ENCODE data around the gene BLOC1S4.

BLOC1S4 gene

DNA sequence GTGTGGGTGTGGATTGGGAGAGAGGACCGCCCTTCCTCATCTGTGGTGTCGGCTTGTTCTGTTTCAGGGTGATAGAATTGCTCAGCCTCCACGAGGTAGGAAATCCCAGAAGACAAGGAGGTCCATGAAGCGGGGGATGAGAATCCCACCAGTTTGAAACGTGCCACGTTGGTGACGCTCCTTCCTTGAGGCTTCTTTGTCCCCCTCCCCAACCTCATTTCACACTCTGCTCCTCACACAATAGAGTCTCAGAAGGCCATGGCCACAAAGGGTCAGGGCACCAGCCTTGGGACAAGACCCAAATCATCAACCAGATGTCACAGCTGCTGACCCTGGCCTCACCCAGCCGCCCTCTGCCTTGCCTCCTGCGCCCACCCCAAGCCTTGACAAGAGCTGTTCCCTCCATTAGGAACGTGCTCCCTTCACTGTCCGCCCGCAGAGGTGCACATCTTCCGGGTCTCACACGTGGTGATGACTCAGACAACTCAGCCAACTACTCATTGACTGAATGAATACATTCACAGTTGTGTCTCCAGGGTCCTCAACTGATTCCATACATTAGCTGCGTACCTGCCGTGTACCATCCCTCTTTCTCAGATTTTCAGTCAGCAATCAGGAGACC is 18.3 kb downstream of the BLOC1S4 start:
- Mint-ChIP-seq H3K27ac (no peak overlapping the region), H3K9me3 (no peaks in the 10 kb centered on the region), H3K4me3 (no peak overlapping the region), H3K36me3 (ENCODE audit: low read depth) (no peaks in the 10 kb centered on the region), H3K4me1 (no peaks in the 10 kb centered on the region), H3K27me3 (ENCODE audit: low read depth) (peaks cover 15% of the 10 kb centered on the region)
- TF ChIP-seq, protein P1, sequence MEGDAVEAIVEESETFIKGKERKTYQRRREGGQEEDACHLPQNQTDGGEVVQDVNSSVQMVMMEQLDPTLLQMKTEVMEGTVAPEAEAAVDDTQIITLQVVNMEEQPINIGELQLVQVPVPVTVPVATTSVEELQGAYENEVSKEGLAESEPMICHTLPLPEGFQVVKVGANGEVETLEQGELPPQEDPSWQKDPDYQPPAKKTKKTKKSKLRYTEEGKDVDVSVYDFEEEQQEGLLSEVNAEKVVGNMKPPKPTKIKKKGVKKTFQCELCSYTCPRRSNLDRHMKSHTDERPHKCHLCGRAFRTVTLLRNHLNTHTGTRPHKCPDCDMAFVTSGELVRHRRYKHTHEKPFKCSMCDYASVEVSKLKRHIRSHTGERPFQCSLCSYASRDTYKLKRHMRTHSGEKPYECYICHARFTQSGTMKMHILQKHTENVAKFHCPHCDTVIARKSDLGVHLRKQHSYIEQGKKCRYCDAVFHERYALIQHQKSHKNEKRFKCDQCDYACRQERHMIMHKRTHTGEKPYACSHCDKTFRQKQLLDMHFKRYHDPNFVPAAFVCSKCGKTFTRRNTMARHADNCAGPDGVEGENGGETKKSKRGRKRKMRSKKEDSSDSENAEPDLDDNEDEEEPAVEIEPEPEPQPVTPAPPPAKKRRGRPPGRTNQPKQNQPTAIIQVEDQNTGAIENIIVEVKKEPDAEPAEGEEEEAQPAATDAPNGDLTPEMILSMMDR (IDR thresholded peaks at IDR 0.05; ENCODE audit: unreplicated experiment in 3 of 3) = no peak

DNA sequence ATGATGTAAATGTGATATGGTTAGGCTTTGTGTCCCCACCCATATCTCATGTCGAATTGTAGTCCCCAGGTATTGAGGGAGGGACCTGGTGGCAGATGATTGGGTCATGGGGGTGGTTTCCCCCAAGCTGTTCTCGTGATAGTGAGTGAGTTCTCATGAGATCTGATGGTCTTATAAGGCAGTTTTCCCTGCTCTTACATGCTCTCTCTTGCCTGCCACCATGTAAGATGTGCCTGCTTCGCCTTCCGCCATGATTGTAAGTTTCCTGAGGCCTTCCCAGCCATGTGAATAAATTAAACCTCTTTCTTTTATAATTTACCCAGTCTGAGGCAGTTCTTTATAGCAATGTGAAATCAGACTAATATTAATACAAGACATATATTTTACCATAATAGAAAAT is 23.9 kb downstream of the BLOC1S4 start:
- Mint-ChIP-seq H3K4me3 (no peak overlapping the region), H3K9me3 (peaks cover 6% of the 10 kb centered on the region), H3K27me3 (ENCODE audit: low read depth) (peaks cover 9% of the 10 kb centered on the region), H3K27ac (no peak overlapping the region), H3K4me1 (no peaks in the 10 kb centered on the region), H3K36me3 (ENCODE audit: low read depth) (no peaks in the 10 kb centered on the region)
- TF ChIP-seq, protein P1 (IDR thresholded peaks at IDR 0.05; ENCODE audit: unreplicated experiment in 3 of 3) = no peak

DNA sequence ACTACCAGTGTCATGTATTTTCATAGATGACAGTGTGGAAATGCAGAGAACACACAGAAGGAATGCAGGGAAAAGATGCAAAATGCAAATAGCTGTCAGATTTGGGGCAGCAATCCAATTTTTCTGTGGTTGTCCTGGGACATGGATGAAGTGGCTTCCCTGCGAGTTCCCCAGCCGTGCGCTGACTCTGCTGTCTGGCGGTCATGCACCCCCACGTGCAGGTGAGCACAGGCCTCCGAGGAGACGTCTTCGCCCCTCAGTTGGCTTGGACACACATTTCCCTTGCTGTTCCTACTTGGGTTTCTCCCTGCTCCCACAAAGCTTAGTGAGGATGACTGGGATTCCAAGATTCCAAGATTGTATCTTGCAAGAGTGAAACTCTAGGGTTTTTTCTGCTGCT is 24.4 kb downstream of the BLOC1S4 start:
- no peaks in the 10 kb centered on the region for H3K4me1 Mint-ChIP-seq
- no peaks in the 10 kb centered on the region for H3K36me3 Mint-ChIP-seq (ENCODE audit: low read depth)
- TF ChIP-seq, protein P1 (IDR thresholded peaks at IDR 0.05; ENCODE audit: unreplicated experiment in 3 of 3) = no peak
- H3K27ac Mint-ChIP-seq = no peak overlapping the region
- no peak overlapping the region for H3K4me3 Mint-ChIP-seq
- peaks cover 6% of the 10 kb centered on the region for H3K9me3 Mint-ChIP-seq
- H3K27me3 Mint-ChIP-seq (ENCODE audit: low read depth) = peaks cover 9% of the 10 kb centered on the region

DNA sequence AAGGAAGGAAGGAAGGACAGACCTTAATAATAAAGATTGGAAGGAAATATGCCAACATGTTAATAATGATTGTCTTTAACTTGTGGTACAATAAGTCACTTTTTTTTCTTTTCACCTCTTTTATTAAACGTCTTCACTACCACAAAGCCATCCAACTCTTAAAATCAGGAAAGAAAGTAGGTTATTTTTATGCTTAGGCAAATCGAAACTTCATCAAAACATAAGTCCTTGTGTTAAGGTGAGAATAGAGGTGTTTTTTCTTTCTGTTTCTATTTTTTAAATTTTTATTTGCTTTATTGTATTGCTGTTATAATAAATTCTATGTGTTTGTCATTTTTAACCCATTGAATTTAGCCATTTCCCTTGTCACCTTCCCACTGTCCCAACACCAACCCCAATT is 26.5 kb downstream of the BLOC1S4 start:
- H3K4me3 Mint-ChIP-seq = no peak overlapping the region
- no peak overlapping the region for H3K27ac Mint-ChIP-seq
- peaks cover 9% of the 10 kb centered on the region for H3K4me1 Mint-ChIP-seq
- H3K36me3 Mint-ChIP-seq (ENCODE audit: low read depth) = no peaks in the 10 kb centered on the region
- peaks cover 6% of the 10 kb centered on the region for H3K9me3 Mint-ChIP-seq
- H3K27me3 Mint-ChIP-seq (ENCODE audit: low read depth) = peaks cover 13% of the 10 kb centered on the region
- TF ChIP-seq, protein P1 (IDR thresholded peaks at IDR 0.05; ENCODE audit: unreplicated experiment in 3 of 3) = no peak

DNA sequence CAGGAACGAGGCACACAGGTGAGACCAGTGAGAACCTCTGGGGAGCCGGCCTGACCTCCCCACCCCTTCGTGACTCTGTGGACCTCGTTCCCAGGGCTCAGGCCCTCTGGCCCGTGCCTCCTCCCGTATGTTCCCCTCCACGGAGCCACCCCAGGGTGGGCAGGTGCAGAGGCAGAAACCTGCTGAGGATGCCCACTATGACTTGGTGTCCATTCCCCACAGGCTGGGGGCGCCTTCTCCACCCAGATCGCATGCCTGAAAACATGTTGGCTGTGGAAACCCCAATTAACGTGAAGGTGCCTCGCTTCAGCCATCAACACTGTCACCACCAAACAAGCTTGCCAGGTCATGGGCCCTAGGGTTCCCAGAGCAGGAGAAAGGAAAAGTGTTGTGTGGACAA is 27.0 kb downstream of the BLOC1S4 start:
- Mint-ChIP-seq H3K27me3 (ENCODE audit: low read depth) (peaks cover 9% of the 10 kb centered on the region), H3K9me3 (peaks cover 6% of the 10 kb centered on the region), H3K4me1 (peaks cover 11% of the 10 kb centered on the region), H3K36me3 (ENCODE audit: low read depth) (no peaks in the 10 kb centered on the region), H3K27ac (no peak overlapping the region), H3K4me3 (no peak overlapping the region)
- TF ChIP-seq, protein P1 (IDR thresholded peaks at IDR 0.05; ENCODE audit: unreplicated experiment in 3 of 3) = no peak

DNA sequence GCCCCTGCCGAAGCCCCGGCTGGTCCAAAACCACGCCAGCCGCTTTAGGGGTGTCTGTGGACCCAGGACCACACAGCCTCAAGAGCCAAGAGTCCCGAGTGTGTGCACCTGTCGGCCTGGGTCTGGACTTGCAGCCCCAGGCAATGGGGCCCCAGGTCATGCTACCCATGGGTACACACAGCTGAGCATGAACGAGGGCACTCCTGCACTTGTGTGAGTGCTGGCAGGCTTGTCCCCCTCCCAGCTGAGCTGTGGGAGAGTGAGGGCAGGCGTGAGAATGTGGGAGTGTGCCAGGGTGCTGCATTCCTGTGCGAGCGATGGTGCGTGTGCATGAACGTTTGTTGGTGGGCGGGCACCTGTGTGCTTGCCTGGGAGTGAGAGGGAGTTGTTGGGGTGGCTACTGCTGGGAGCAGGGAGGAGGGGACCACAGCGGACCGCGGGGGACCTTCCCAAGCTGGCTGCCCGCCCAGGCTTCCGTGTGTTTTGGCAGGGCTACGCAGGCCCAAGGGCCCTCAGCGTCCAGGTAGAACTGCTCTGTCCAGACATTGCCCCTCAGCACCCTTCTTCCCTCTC is 30.8 kb downstream of the BLOC1S4 start:
- Mint-ChIP-seq H3K27me3 (ENCODE audit: low read depth) (peaks cover 8% of the 10 kb centered on the region), H3K9me3 (no peaks in the 10 kb centered on the region), H3K36me3 (ENCODE audit: low read depth) (no peaks in the 10 kb centered on the region), H3K4me3 (peak overlapping the region in 2 of 3 experiments; percentile 28 to 46), H3K4me1 (peaks cover 22% of the 10 kb centered on the region), H3K27ac (peak overlapping the region; percentile 53 to 95 (median 84))
- TF ChIP-seq, protein P1 (IDR thresholded peaks at IDR 0.05; ENCODE audit: unreplicated experiment in 3 of 3) = no peak
